WTC11 (cell line): Measurements from ENCODE around the gene NAXE. TPM values are rescaled to one million over a fixed set of nuclear protein-coding genes. Genes with fewer than 3 reads are reported as not detected.
A peak's percentile ranks its signal among the peaks of the same experiment; 100 is the strongest.

Experiments used
- ATAC-seq: fragments of 200-7000 bp; cut with Tn5 transposase; 2 replicates; pipeline ENCODE4 v1.10.0; 2021; ENCODE audit warnings: mild to moderate bottlenecking, moderate library complexity
- CTCF ChIA-PET: fragments of 300-600 bp; sonication (Branson Sonifier 250); formaldehyde crosslinking; loops from one replicate; lab custom pipeline; 2021; ENCODE audit warnings: antibody characterized with exemption; lab: Charles Lee
- POLR2A ChIA-PET: fragments of 350-600 bp; sonication (Branson Sonifier 250); formaldehyde crosslinking; loops from one replicate; lab custom pipeline; 2021; ENCODE audit warnings: antibody characterized with exemption; lab: Charles Lee
- DNase-seq: peaks from one replicate; pipeline ENCODE4 v3.0.0; 2021; ENCODE audit warnings: low spot score
- H3K27ac Mint-ChIP-seq: 2 replicates; pipeline ENCODE4 v1.8.0; 2021; ENCODE audit warnings: mixed read lengths
- H3K27me3 Mint-ChIP-seq: 2 replicates; pipeline ENCODE4 v1.8.0; 2021; ENCODE audit warnings: low read depth, mild to moderate bottlenecking, moderate library complexity, mixed read lengths
- H3K36me3 Mint-ChIP-seq: 2 replicates; pipeline ENCODE4 v1.8.0; 2021; ENCODE audit warnings: mixed read lengths
- H3K4me1 Mint-ChIP-seq: 2 replicates; pipeline ENCODE4 v1.8.0; 2022; ENCODE audit warnings: mixed read lengths
- H3K4me3 Mint-ChIP-seq: 2 replicates; pipeline ENCODE4 v1.8.0; 2021; ENCODE audit warnings: mild to moderate bottlenecking, moderate library complexity, mixed read lengths
- H3K9me3 Mint-ChIP-seq: 2 replicates; pipeline ENCODE4 v1.8.0; 2021; ENCODE audit warnings: mixed read lengths
- ETV6 ChIP-seq: sonication (generic); formaldehyde crosslinking; IDR thresholded peaks from 2 replicates; pipeline ENCODE4 v1.8.1; 2022; ENCODE audit warnings: mild to moderate bottlenecking, missing genetic modification reagents
- GTF2I ChIP-seq: fragments of 250-450 bp; sonication (Bioruptor Pico); conservative IDR thresholded peaks from 2 replicates; pipeline ENCODE4 v1.4.0; 2021; ENCODE audit warnings: mild to moderate bottlenecking
- JAZF1 ChIP-seq: fragments of 250-450 bp; sonication (Bioruptor Pico); IDR thresholded peaks from 2 replicates; pipeline ENCODE4 v1.9.0; 2021; ENCODE audit warnings: moderate library complexity, mild to moderate bottlenecking, inconsistent platforms
- KAT7 ChIP-seq: sonication (generic); formaldehyde crosslinking; IDR thresholded peaks from 2 replicates; pipeline ENCODE4 v1.8.1; 2023; ENCODE audit warnings: missing genetic modification reagents, mild to moderate bottlenecking, borderline replicate concordance
- NFE2L1 ChIP-seq: sonication (generic); formaldehyde crosslinking; IDR thresholded peaks from 2 replicates; pipeline ENCODE4 v1.8.1; 2023; ENCODE audit warnings: missing genetic modification reagents
- NR1H2 ChIP-seq: sonication (generic); formaldehyde crosslinking; IDR thresholded peaks from 2 replicates; pipeline ENCODE4 v1.9.0; 2021; ENCODE audit warnings: mild to moderate bottlenecking, moderate library complexity, missing genetic modification reagents
- ZNF121 ChIP-seq: sonication (generic); formaldehyde crosslinking; IDR thresholded peaks from 2 replicates; pipeline ENCODE4 v1.8.0; 2023; ENCODE audit warnings: missing genetic modification reagents
- ZNF232 ChIP-seq: sonication (generic); formaldehyde crosslinking; IDR thresholded peaks from 2 replicates; pipeline ENCODE4 v1.8.0; 2022; ENCODE audit warnings: mild to moderate bottlenecking, missing genetic modification reagents
- total RNA-seq: library from RNA; stranded (reverse); gene quantifications from 3 replicates; pipeline ENCODE4 v1.2.3, GENCODE V29; 2021
- TF ChIP-seq, protein P1 (sequence below): sonication (generic); formaldehyde crosslinking; IDR thresholded peaks from 2 replicates; pipeline ENCODE4 v1.8.1; 2022; ENCODE audit warnings: low read depth, mild to moderate bottlenecking, moderate library complexity, missing genetic modification reagents, borderline replicate concordance
- TF ChIP-seq, protein P2 (sequence below): sonication (generic); formaldehyde crosslinking; IDR thresholded peaks from 2 replicates; pipeline ENCODE4 v1.8.1; 2022; ENCODE audit warnings: mild to moderate bottlenecking, moderate library complexity, missing genetic modification reagents
- TF ChIP-seq, protein P3 (sequence below): sonication (generic); formaldehyde crosslinking; IDR thresholded peaks from 2 replicates; pipeline ENCODE4 v1.8.0; 2022; ENCODE audit warnings: mild to moderate bottlenecking, missing genetic modification reagents
- TF ChIP-seq, protein P4 (sequence below): sonication (generic); formaldehyde crosslinking; IDR thresholded peaks from 2 replicates; pipeline ENCODE4 v1.8.0; 2023; ENCODE audit warnings: mild to moderate bottlenecking, missing genetic modification reagents
- TF ChIP-seq, protein P5 (sequence below): sonication (generic); formaldehyde crosslinking; IDR thresholded peaks from 2 replicates; pipeline ENCODE4 v1.8.0; 2023; ENCODE audit warnings: missing genetic modification reagents, mild to moderate bottlenecking, borderline replicate concordance

NAXE gene
- total RNA-seq, 1 experiment from 2014 or later = 81.6 TPM

DNA sequence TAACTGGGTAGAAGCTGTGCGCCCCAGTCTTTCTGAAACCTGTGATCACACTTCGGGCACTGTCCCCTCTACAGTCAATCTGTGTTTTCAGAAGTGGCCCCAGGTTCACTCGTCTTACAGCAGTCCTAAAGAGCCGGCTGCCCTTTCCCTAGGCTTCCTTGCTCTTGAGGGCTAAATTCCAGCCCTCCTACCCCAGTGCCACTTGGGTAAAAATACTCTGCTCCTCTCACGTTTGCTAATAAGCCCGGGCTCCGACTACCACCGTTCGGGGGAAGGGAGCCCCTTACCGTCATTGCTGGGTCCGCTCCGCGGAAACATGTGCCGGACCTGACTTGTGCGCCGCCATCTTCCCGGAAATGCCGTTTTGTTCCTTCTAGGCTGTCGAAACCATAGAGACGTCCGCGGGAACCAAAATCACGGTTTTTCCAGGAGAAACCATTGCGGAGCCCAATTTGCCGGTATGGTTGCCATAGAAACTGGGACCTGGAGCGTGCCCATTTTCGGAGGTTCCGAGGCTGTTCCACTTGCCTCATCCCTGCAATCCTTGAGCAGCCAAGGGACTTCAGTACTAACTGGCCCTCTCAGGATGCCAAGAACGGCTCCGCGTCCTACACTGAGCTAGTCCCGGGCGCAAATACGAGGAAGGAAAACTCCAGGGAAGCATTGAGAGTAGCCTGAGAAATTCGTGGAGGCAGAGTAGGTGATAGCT, 9.7 kb downstream of the NAXE start, which contains the start of gene GPATCH4 (continued):
- TF ChIP-seq, protein P1, sequence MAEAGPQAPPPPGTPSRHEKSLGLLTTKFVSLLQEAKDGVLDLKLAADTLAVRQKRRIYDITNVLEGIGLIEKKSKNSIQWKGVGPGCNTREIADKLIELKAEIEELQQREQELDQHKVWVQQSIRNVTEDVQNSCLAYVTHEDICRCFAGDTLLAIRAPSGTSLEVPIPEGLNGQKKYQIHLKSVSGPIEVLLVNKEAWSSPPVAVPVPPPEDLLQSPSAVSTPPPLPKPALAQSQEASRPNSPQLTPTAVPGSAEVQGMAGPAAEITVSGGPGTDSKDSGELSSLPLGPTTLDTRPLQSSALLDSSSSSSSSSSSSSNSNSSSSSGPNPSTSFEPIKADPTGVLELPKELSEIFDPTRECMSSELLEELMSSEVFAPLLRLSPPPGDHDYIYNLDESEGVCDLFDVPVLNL (CRISPR knock-in tag) = no peak
- TF ChIP-seq ETV6 (CRISPR knock-in tag) = peak; percentile 88
- TF ChIP-seq, protein P2, sequence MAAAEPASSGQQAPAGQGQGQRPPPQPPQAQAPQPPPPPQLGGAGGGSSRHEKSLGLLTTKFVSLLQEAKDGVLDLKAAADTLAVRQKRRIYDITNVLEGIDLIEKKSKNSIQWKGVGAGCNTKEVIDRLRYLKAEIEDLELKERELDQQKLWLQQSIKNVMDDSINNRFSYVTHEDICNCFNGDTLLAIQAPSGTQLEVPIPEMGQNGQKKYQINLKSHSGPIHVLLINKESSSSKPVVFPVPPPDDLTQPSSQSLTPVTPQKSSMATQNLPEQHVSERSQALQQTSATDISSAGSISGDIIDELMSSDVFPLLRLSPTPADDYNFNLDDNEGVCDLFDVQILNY (CRISPR knock-in tag) = peak; percentile 68; the same call in 1 of the 2 replicates
- TF ChIP-seq NFE2L1 (CRISPR knock-in tag) = 0 out of 2 replicates have a peak, but pooled peaks have one; percentile 25
- TF ChIP-seq, protein P3, sequence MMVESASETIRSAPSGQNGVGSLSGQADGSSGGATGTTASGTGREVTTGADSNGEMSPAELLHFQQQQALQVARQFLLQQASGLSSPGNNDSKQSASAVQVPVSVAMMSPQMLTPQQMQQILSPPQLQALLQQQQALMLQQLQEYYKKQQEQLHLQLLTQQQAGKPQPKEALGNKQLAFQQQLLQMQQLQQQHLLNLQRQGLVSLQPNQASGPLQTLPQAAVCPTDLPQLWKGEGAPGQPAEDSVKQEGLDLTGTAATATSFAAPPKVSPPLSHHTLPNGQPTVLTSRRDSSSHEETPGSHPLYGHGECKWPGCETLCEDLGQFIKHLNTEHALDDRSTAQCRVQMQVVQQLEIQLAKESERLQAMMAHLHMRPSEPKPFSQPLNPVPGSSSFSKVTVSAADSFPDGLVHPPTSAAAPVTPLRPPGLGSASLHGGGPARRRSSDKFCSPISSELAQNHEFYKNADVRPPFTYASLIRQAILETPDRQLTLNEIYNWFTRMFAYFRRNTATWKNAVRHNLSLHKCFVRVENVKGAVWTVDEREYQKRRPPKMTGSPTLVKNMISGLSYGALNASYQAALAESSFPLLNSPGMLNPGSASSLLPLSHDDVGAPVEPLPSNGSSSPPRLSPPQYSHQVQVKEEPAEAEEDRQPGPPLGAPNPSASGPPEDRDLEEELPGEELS (CRISPR knock-in tag) = peak; percentile 39; the same call in 1 of the 2 replicates
- peak; percentile 90; the same call in 1 of the 2 replicates for TF ChIP-seq KAT7 (CRISPR knock-in tag)
- 0 out of 2 replicates have a peak, but pooled peaks have one; percentile 51 for TF ChIP-seq ZNF232 (CRISPR knock-in tag)
- TF ChIP-seq, protein P4, sequence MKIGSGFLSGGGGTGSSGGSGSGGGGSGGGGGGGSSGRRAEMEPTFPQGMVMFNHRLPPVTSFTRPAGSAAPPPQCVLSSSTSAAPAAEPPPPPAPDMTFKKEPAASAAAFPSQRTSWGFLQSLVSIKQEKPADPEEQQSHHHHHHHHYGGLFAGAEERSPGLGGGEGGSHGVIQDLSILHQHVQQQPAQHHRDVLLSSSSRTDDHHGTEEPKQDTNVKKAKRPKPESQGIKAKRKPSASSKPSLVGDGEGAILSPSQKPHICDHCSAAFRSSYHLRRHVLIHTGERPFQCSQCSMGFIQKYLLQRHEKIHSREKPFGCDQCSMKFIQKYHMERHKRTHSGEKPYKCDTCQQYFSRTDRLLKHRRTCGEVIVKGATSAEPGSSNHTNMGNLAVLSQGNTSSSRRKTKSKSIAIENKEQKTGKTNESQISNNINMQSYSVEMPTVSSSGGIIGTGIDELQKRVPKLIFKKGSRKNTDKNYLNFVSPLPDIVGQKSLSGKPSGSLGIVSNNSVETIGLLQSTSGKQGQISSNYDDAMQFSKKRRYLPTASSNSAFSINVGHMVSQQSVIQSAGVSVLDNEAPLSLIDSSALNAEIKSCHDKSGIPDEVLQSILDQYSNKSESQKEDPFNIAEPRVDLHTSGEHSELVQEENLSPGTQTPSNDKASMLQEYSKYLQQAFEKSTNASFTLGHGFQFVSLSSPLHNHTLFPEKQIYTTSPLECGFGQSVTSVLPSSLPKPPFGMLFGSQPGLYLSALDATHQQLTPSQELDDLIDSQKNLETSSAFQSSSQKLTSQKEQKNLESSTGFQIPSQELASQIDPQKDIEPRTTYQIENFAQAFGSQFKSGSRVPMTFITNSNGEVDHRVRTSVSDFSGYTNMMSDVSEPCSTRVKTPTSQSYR (CRISPR knock-in tag) = no peak
- TF ChIP-seq, protein P5, sequence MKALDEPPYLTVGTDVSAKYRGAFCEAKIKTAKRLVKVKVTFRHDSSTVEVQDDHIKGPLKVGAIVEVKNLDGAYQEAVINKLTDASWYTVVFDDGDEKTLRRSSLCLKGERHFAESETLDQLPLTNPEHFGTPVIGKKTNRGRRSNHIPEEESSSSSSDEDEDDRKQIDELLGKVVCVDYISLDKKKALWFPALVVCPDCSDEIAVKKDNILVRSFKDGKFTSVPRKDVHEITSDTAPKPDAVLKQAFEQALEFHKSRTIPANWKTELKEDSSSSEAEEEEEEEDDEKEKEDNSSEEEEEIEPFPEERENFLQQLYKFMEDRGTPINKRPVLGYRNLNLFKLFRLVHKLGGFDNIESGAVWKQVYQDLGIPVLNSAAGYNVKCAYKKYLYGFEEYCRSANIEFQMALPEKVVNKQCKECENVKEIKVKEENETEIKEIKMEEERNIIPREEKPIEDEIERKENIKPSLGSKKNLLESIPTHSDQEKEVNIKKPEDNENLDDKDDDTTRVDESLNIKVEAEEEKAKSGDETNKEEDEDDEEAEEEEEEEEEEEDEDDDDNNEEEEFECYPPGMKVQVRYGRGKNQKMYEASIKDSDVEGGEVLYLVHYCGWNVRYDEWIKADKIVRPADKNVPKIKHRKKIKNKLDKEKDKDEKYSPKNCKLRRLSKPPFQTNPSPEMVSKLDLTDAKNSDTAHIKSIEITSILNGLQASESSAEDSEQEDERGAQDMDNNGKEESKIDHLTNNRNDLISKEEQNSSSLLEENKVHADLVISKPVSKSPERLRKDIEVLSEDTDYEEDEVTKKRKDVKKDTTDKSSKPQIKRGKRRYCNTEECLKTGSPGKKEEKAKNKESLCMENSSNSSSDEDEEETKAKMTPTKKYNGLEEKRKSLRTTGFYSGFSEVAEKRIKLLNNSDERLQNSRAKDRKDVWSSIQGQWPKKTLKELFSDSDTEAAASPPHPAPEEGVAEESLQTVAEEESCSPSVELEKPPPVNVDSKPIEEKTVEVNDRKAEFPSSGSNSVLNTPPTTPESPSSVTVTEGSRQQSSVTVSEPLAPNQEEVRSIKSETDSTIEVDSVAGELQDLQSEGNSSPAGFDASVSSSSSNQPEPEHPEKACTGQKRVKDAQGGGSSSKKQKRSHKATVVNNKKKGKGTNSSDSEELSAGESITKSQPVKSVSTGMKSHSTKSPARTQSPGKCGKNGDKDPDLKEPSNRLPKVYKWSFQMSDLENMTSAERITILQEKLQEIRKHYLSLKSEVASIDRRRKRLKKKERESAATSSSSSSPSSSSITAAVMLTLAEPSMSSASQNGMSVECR (CRISPR knock-in tag) = peak; percentile 79; the same call in 1 of the 2 replicates
- no peak for TF ChIP-seq GTF2I (CRISPR knock-in tag)

DNA sequence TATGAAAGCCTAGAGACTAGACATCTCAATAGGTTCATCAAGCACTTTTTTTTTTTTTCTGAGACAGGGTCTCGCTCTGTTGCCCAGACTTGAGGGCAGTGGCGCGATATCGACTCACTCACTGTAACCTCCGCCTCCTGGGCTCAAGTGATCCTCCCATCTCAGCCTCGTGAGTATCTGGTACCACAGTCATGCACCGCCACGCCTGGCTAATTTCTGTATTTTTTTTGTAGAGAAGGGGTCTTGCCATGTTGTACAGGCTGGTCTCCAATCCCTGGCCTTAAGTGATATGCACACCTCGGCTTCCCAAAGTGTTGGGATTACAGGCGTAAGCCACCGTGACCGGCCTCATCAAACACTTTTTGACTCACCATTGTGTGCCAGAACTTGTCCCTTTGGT, 10.3 kb downstream of the NAXE start:
- Mint-ChIP-seq H3K27ac (peak overlapping the region; percentile 98), H3K9me3 (no peaks in the 10 kb centered on the region), H3K36me3 (peaks cover 22% of the 10 kb centered on the region), H3K4me1 (peaks cover 13% of the 10 kb centered on the region), H3K27me3 (no peaks in the 10 kb centered on the region), H3K4me3 (peak overlapping the region; percentile 94)
- ATAC-seq (peak; percentile 4; the same call in 1 of the 2 replicates), DNase-seq (no peak)
- ChIA-PET CTCF (interaction anchor here (0.6 to 5.5 kb wide), 19 partner anchors 10 to 156 kb away, joined by 3 to 27 read pairs (median 6); partner anchors contain the start of genes BCAN, HAPLN2, NAXE and TTC24), POLR2A (interaction anchor here (0.5 to 1.8 kb wide), 2 partner anchors 10 to 101 kb away, joined by 3 to 6 read pairs; partner anchors contain the start of genes MEF2D and NAXE)
- TF ChIP-seq JAZF1 (CRISPR knock-in tag) = no peak
- TF ChIP-seq ZNF121 (CRISPR knock-in tag) = peak; percentile 88
- no peak for TF ChIP-seq NR1H2 (CRISPR knock-in tag)
